ENCODE results near the gene FMNL2.

DNA sequence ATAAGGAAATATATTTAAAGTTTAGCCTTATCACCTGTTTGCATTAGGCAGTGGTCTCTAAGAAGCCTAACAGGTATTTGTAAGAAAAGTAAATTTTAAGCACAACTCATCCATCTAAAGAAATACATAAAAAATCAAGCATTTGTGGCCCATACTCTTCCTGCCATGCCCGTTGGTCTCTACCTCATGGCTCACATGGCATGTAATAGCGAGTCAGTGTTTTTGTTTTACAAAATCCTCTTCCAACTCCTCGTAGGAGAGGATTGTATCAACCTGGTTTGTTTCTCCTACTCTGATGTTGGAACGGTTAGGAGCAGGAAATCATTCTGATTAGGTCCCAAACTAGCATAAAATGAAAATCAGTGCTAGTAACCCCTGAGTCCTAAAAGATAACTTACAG lies 91.8 kb downstream of the FMNL2 start:
- TF ChIP-seq, protein P1, sequence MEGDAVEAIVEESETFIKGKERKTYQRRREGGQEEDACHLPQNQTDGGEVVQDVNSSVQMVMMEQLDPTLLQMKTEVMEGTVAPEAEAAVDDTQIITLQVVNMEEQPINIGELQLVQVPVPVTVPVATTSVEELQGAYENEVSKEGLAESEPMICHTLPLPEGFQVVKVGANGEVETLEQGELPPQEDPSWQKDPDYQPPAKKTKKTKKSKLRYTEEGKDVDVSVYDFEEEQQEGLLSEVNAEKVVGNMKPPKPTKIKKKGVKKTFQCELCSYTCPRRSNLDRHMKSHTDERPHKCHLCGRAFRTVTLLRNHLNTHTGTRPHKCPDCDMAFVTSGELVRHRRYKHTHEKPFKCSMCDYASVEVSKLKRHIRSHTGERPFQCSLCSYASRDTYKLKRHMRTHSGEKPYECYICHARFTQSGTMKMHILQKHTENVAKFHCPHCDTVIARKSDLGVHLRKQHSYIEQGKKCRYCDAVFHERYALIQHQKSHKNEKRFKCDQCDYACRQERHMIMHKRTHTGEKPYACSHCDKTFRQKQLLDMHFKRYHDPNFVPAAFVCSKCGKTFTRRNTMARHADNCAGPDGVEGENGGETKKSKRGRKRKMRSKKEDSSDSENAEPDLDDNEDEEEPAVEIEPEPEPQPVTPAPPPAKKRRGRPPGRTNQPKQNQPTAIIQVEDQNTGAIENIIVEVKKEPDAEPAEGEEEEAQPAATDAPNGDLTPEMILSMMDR (IDR thresholded peaks at IDR 0.05; ENCODE audit: insufficient read depth, low read depth, low read length): no peak
- no peak for TF ChIP-seq EZH2 (IDR thresholded peaks at IDR 0.05; ENCODE audit: insufficient read depth, low read length)

All from astrocyte (in vitro differentiated cells and primary cell).